Thyroid gland (tissue), 4 donors: ENCODE data around the gene HLX. TPM values are rescaled to one million over a fixed set of nuclear protein-coding genes. Genes with fewer than 3 reads are reported as not detected.

Source experiments
- DNase-seq, 2 donors: peaks; one replicate each; pipeline ENCODE4 v3.0.0-alpha.2; 2019
- H3K27ac ChIP-seq, 3 donors: fragments of 200-600 bp; sonication (generic); 1 replicate in 2 of 3; 2 replicates in 1 of 3; pipeline ENCODE4 v1.5.1; 2016 to 2019; ENCODE audit warnings: mild to moderate bottlenecking in 1 of 3, moderate library complexity in 1 of 3
- H3K27me3 ChIP-seq: fragments of 200-600 bp; sonication (generic); one replicate; pipeline ENCODE4 v1.5.1; 2019
- H3K36me3 ChIP-seq, 2 donors: fragments of 200-600 bp; sonication (generic); one replicate each; pipeline ENCODE4 v1.5.1; 2016 to 2019
- H3K4me1 ChIP-seq, 2 donors: fragments of 200-600 bp; sonication (generic); one replicate each; pipeline ENCODE4 v1.5.1; 2017 to 2019
- H3K4me3 ChIP-seq, 3 donors: fragments of 200-600 bp; sonication (generic); replicated peaks in 1 of 3; 1 replicate in 2 of 3; 2 replicates in 1 of 3; pipeline ENCODE4 v1.5.1; 2016; ENCODE audit warnings: mild to moderate bottlenecking in 1 of 3
- H3K9me3 ChIP-seq: fragments of 200-600 bp; sonication (generic); one replicate; pipeline ENCODE4 v1.5.1; 2017
- CTCF ChIP-seq, 6 experiments: fragments of 200-600 bp in 3 of 6; fragments of 450-650 bp in 3 of 6; sonication (generic) in 3 of 6; IDR thresholded peaks; one replicate each; pipeline ENCODE4 v1.5.1; 2016 to 2019; ENCODE audit warnings: antibody characterized with exemption in 6 of 6, mild to moderate bottlenecking in 2 of 6, inconsistent platforms in 1 of 6, moderate library complexity in 1 of 6
- POLR2A ChIP-seq, 2 donors: fragments of 450-650 bp; IDR thresholded peaks; one replicate each; pipeline ENCODE4 v1.6.1; 2017; ENCODE audit warnings: antibody characterized with exemption in 2 of 2, mild to moderate bottlenecking in 2 of 2, moderate library complexity in 1 of 2
- WGBS, 2 donors: methylation state at CpG; one replicate each; pipeline ENCODE4 v1.1.5; 2017; 5-methylcytosine and 5-hydroxymethylcytosine counted together
- intact Hi-C: fragments of 100-400 bp; cut with DNase I; formaldehyde crosslinking; loops from one replicate; pipeline ENCODE4 v1.15.1; 2023
- total RNA-seq, 4 donors: library from RNA; depleted of rRNA; stranded (reverse); fragments of >200 nt; gene quantifications; one replicate each; pipeline ENCODE4 v1.2.3, GENCODE V29; 2016

Gene HLX
- total RNA-seq, 4 donors from 2014 or later = 3.1 to 5.1 (median 4.2) TPM

- intact Hi-C loops = no loop called here
- TF ChIP-seq CTCF (IDR thresholded peaks at IDR 0.05) (no peak), POLR2A (IDR thresholded peaks at IDR 0.05) (no peak)
- no peak for DNase-seq
- Histone ChIP-seq H3K9me3 (no peaks in the 10 kb centered on the region), H3K4me1 (no peaks in the 10 kb centered on the region), H3K36me3 (no peaks in the 10 kb centered on the region), H3K4me3 (no peak overlapping the region), H3K27me3 (no peaks in the 10 kb centered on the region), H3K27ac (no peak overlapping the region)
- 78 to 92% methylated on average over 2 of the region's 2 CpGs for WGBS, 2 donors
Observed at GRCh38 chr1:220906561-220907334, 27.5 kb downstream of the HLX start.

- no peaks in the 10 kb centered on the region for H3K36me3 ChIP-seq
- no peak overlapping the region for H3K27ac ChIP-seq
- intact Hi-C loops = no loop called here
- DNase-seq = no peak
- H3K27me3 ChIP-seq = no peaks in the 10 kb centered on the region
- WGBS, 2 donors = 47 to 52% methylated on average over 2 of the region's 2 CpGs
- no peaks in the 10 kb centered on the region for H3K4me1 ChIP-seq
- no peak for TF ChIP-seq POLR2A (IDR thresholded peaks at IDR 0.05)
- peak in 4 of 6 experiments; percentile 14 to 55 (median 44) for TF ChIP-seq CTCF (IDR thresholded peaks at IDR 0.05)
- H3K4me3 ChIP-seq = no peak overlapping the region
- H3K9me3 ChIP-seq = no peaks in the 10 kb centered on the region
Observed at GRCh38 chr1:220908757-220909156, 29.5 kb downstream of the HLX start.

- intact Hi-C loops = no loop called here
- H3K9me3 ChIP-seq = no peaks in the 10 kb centered on the region
- H3K27ac ChIP-seq = no peak overlapping the region
- no peak for TF ChIP-seq POLR2A (IDR thresholded peaks at IDR 0.05)
- no peak for TF ChIP-seq CTCF (IDR thresholded peaks at IDR 0.05)
- H3K4me3 ChIP-seq = no peak overlapping the region
- no peak for DNase-seq
- no peaks in the 10 kb centered on the region for H3K27me3 ChIP-seq
- H3K4me1 ChIP-seq = no peaks in the 10 kb centered on the region
- no peaks in the 10 kb centered on the region for H3K36me3 ChIP-seq
- WGBS, 2 donors = 75 to 90% methylated on average over 5 of the region's 5 CpGs
Observed at GRCh38 chr1:220910021-220910420, 30.8 kb downstream of the HLX start.

- TF ChIP-seq POLR2A (IDR thresholded peaks at IDR 0.05) = no peak
- Histone ChIP-seq H3K4me3 (no peak overlapping the region), H3K36me3 (no peaks in the 10 kb centered on the region), H3K4me1 (no peaks in the 10 kb centered on the region), H3K9me3 (no peaks in the 10 kb centered on the region), H3K27me3 (no peaks in the 10 kb centered on the region), H3K27ac (no peak overlapping the region)
- no peak for DNase-seq
- WGBS, 2 donors = 80 to 87% methylated on average over 6 of the region's 6 CpGs
- intact Hi-C loops = no loop called here
Observed at GRCh38 chr1:220914283-220915116, 35.3 kb downstream of the HLX start.

- no peak overlapping the region for H3K27ac ChIP-seq
- 84 to 91% methylated on average over 4 of the region's 4 CpGs for WGBS, 2 donors
- H3K36me3 ChIP-seq = no peaks in the 10 kb centered on the region
- TF ChIP-seq CTCF (IDR thresholded peaks at IDR 0.05) (no peak), POLR2A (IDR thresholded peaks at IDR 0.05) (no peak)
- no peaks in the 10 kb centered on the region for H3K4me1 ChIP-seq
- H3K9me3 ChIP-seq = no peaks in the 10 kb centered on the region
- H3K4me3 ChIP-seq = no peak overlapping the region
- H3K27me3 ChIP-seq = no peaks in the 10 kb centered on the region
- intact Hi-C loops = no loop called here
- no peak for DNase-seq
Observed at GRCh38 chr1:220915117-220915440, 35.8 kb downstream of the HLX start.
